GM23338 (cell line): ENCODE data around the gene GJB3.

Experiments
- CREB1 ChIP-seq: fragments of 250-450 bp; sonication (Bioruptor Pico); IDR thresholded peaks from 2 replicates; pipeline ENCODE4 v1.5.0; 2020; ENCODE audit warnings: low read depth, mild to moderate bottlenecking, moderate library complexity
- CTCF ChIP-seq, 2 experiments: fragments of 200-600 bp in 1 of 2; sonication (generic) in 1 of 2; conservative IDR thresholded peaks; 2 replicates each; pipeline versions ENCODE4 v1.5.1 to v1.6.1; 2016 to 2017; ENCODE audit warnings: antibody characterized with exemption in 2 of 2, low read depth in 2 of 2, mild to moderate bottlenecking in 2 of 2, moderate library complexity in 1 of 2
- ETS1 ChIP-seq: IDR thresholded peaks from 2 replicates; pipeline ENCODE4 v1.6.1; 2016; ENCODE audit warnings: antibody characterized with exemption
- EZH2 ChIP-seq: fragments of 200-600 bp; sonication (generic); IDR thresholded peaks from one replicate; pipeline ENCODE4 v1.8.0; 2017; ENCODE audit warnings: antibody characterized with exemption, mild to moderate bottlenecking, low read depth; ENCODE audit not compliant: unreplicated experiment
- EZH2phosphoT487 ChIP-seq: fragments of 200-600 bp; sonication (generic); IDR thresholded peaks from one replicate; pipeline ENCODE4 v1.8.1; 2018; ENCODE audit warnings: antibody characterized with exemption; ENCODE audit not compliant: unreplicated experiment
- JUNB ChIP-seq: IDR thresholded peaks from one replicate; pipeline ENCODE4 v1.6.1; 2016; ENCODE audit warnings: antibody characterized with exemption; ENCODE audit not compliant: unreplicated experiment
- NANOG ChIP-seq: IDR thresholded peaks from 2 replicates; pipeline ENCODE4 v1.6.1; 2016; ENCODE audit warnings: antibody characterized with exemption, borderline replicate concordance
- POLR2AphosphoS5 ChIP-seq: IDR thresholded peaks from 2 replicates; pipeline ENCODE4 v1.6.1; 2016; ENCODE audit warnings: antibody characterized with exemption, low read depth
- REST ChIP-seq: IDR thresholded peaks from one replicate; pipeline ENCODE4 v1.6.1; 2018; ENCODE audit warnings: antibody characterized with exemption; ENCODE audit not compliant: unreplicated experiment
- STAT1 ChIP-seq: IDR thresholded peaks from one replicate; pipeline ENCODE4 v1.6.1; 2016; ENCODE audit warnings: antibody characterized with exemption; ENCODE audit not compliant: unreplicated experiment
- ZNF114 ChIP-seq: fragments of 250-450 bp; sonication (Bioruptor Pico); IDR thresholded peaks from 2 replicates; pipeline ENCODE4 v1.5.0; 2020; ENCODE audit warnings: mild to moderate bottlenecking, moderate library complexity
- ZNF331 ChIP-seq: fragments of 250-450 bp; sonication (Bioruptor Pico); IDR thresholded peaks from 2 replicates; pipeline ENCODE4 v1.5.0; 2020; ENCODE audit warnings: low read depth, mild to moderate bottlenecking, moderate library complexity
- ZNF462 ChIP-seq: fragments of 250-450 bp; sonication (Bioruptor Pico); IDR thresholded peaks from 2 replicates; pipeline ENCODE4 v1.5.0; 2020; ENCODE audit warnings: mild to moderate bottlenecking, moderate library complexity

- no peak for TF ChIP-seq REST
- no peak for TF ChIP-seq EZH2
- no peak for TF ChIP-seq CTCF (conservative IDR thresholded peaks at IDR 0.05; ENCODE audit: low read depth in 2 of 2)
- no peak for TF ChIP-seq CREB1 (CRISPR knock-in tag)
- TF ChIP-seq JUNB, result no peak
- TF ChIP-seq EZH2phosphoT487, result no peak
- no peak for TF ChIP-seq ETS1
- TF ChIP-seq ZNF114 (CRISPR knock-in tag), result no peak
- TF ChIP-seq POLR2AphosphoS5, result no peak
- no peak for TF ChIP-seq ZNF331 (CRISPR knock-in tag)
- TF ChIP-seq NANOG, result no peak
- TF ChIP-seq STAT1, result no peak
- TF ChIP-seq ZNF462 (CRISPR knock-in tag), result no peak
Observed at GRCh38 chr1:34824817-34825454, 43.9 kb downstream of the GJB3 start.
